ENCODE results near the gene CACNA1H.

Gene CACNA1H

GRCh38 chr16:1210461-1210860, 57.6 kb downstream of the CACNA1H start:
- FAIRE-seq, result no peak
- DNase-seq (ENCODE audit: low spot score), result no peak

DNA sequence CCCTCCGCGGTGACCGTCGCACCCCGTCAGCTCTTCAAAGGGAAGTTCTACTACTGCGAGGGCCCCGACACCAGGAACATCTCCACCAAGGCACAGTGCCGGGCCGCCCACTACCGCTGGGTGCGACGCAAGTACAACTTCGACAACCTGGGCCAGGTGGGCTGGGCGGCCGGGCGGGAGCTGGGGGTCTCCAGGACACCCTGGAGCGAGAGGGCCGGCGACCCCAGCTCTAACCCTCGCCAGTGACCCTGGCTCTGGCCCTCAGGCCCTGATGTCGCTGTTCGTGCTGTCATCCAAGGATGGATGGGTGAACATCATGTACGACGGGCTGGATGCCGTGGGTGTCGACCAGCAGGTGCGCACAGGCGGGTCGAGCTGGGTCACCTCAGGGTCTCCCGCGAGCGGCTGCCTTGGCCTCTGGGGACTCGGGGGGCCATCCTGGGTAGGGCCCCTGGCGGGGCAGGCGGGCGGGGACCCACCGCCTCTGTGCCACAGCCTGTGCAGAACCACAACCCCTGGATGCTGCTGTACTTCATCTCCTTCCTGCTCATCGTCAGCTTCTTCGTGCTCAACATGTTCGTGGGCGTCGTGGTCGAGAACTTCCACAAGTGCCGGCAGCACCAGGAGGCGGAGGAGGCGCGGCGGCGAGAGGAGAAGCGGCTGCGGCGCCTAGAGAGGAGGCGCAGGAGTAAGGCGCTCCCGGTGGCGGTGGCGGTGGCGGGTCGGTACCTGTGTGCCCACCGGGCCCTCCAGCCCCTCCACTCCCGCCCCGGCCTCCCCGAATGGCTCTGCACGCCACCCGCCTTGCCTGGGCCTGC, 58.8 kb downstream of the CACNA1H start:
- no peak for DNase-seq (ENCODE audit: low spot score)

GRCh38 chr16:1212616-1213194, 59.8 kb downstream of the CACNA1H start:
- no peak for DNase-seq (ENCODE audit: low spot score)
- no peak for FAIRE-seq

More for the DNA sequence above, 58.8 kb downstream of the CACNA1H start:
- FAIRE-seq, result no peak

DNA sequence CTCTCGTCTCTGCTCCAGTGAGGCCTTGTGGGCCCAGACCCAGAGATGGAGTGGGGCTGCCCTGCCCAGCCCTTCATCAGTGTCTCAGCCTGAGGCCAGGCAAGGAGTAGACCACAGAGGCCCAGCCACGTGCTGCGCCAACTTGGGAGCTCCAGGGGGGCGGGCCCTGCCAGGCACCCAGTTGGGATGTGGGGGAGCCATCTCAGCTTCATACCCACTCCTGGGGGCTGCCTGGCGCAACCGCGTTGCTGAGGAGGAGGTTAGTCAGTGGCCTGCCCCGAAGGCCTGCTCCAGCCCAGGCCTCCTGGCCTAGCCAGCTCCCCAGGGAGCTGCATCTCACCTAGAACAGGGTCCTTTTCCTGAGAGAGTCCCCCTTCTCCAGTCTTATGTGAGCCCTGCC, 60.3 kb downstream of the CACNA1H start:
- no peak for DNase-seq (ENCODE audit: low spot score)
- no peak for FAIRE-seq

- FAIRE-seq (no peak), DNase-seq (ENCODE audit: low spot score) (no peak)
Measured at GRCh38 chr16:1213796-1214372, 61.0 kb downstream of the CACNA1H start.

DNA sequence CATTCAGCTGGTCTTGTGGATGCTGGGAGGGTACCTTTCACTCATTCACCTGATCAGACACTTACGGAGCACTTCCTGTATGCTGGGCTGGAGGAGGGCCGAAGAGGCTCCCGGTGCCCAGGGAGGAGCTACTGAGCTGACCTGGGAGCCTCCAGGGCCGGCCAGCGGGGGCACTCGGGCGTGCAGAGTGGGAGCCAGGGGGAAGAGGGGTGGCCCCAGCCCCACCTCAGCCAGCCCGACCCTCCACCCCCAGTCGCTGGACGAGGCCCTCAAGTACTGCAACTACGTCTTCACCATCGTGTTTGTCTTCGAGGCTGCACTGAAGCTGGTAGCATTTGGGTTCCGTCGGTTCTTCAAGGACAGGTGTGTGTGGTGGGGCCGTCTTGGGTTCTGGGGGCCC, 61.8 kb downstream of the CACNA1H start:
- no peak for FAIRE-seq

DNA sequence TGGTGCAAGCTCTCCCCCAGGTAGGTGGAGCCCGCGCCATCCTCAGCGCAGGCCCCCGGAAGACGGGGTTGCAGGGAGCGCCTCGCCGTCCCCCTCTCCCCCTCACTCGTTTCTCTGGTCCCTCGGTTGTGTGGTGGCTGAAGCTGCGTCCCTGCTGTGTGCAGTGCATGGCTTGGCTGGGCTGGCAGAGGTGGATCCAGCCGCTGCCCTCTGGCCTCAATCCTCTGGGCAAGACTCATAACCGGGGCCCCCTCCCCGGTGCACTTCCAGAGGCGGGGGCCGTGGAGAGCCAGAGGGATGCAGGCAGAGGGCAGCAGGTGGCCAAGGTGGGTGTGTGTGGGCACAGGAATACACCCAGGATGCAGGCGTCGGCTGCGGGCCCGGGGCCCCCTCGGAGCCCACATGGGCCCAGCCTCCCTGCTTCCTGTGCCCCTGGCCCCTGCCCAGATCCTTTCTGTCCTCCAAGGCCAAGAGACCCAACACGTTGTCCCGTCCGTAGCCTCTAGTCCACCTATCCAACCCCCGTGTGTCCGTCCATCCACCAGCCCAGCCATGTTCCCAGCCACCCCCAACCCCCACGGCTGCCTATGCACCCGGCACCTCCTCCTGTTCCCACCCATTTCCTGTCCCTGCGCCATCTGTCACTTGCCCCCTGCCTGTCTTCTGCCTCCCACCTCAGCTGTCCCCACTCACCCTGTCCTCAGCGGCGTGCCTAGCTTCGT, 62.8 kb downstream of the CACNA1H start:
- DNase-seq (ENCODE audit: low spot score), result no peak
- no peak for FAIRE-seq

More for the DNA sequence above, 61.8 kb downstream of the CACNA1H start:
- DNase-seq (ENCODE audit: low spot score), result no peak

- DNase-seq (ENCODE audit: low spot score) (no peak), FAIRE-seq (no peak)
Measured at GRCh38 chr16:1216296-1216619, 63.4 kb downstream of the CACNA1H start.

DNA sequence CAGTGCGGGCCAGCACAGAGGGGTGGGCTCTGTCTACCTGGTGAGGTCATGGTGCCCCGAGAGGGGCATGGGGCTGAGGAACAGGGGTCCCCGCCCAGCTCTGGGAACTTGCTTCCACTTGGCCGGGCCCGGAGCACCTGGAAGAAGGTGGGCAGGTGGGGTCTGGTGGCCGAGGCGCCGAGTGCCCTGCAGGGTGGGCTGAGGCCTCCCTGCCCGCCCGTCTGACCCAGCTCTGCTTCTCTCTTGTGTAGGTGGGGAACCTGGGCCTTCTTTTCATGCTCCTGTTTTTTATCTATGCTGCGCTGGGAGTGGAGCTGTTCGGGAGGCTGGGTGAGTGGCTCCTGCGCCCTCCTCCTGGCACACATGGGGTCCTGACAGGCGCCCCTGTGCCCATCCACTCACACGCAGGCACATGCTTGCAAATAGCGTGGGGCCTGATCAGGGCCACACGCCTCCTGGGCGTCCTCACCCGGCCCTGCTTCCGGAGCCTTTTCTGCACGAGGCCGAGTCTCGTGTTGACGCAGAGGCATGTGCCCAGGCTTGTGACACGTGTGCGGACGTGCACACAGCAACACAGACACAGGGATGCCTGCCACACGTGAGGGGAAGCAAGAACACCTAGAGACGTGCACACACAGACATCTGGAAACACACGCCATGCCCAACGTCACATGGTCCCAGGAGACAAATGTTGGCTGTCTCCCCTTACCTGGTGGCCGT, 63.9 kb downstream of the CACNA1H start:
- FAIRE-seq (no peak), DNase-seq (ENCODE audit: low spot score) (no peak)

- FAIRE-seq (no peak), DNase-seq (ENCODE audit: low spot score) (no peak)
Measured at GRCh38 chr16:1217526-1217925, 64.6 kb downstream of the CACNA1H start.

- peak; percentile 13 for FAIRE-seq
- no peak for DNase-seq (ENCODE audit: low spot score)
Measured at GRCh38 chr16:1218061-1218929, 65.4 kb downstream of the CACNA1H start.

GRCh38 chr16:1218930-1219611, 66.2 kb downstream of the CACNA1H start:
- DNase-seq (ENCODE audit: low spot score) (no peak), FAIRE-seq (no peak)

DNA sequence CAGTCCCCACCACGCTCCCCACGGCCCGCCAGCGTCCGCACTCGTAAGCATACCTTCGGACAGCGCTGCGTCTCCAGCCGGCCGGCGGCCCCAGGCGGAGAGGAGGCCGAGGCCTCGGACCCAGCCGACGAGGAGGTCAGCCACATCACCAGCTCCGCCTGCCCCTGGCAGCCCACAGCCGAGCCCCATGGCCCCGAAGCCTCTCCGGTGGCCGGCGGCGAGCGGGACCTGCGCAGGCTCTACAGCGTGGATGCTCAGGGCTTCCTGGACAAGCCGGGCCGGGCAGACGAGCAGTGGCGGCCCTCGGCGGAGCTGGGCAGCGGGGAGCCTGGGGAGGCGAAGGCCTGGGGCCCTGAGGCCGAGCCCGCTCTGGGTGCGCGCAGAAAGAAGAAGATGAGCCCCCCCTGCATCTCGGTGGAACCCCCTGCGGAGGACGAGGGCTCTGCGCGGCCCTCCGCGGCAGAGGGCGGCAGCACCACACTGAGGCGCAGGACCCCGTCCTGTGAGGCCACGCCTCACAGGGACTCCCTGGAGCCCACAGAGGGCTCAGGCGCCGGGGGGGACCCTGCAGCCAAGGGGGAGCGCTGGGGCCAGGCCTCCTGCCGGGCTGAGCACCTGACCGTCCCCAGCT, 67.3 kb downstream of the CACNA1H start:
- DNase-seq (ENCODE audit: low spot score) (no peak), FAIRE-seq (no peak)

DNA sequence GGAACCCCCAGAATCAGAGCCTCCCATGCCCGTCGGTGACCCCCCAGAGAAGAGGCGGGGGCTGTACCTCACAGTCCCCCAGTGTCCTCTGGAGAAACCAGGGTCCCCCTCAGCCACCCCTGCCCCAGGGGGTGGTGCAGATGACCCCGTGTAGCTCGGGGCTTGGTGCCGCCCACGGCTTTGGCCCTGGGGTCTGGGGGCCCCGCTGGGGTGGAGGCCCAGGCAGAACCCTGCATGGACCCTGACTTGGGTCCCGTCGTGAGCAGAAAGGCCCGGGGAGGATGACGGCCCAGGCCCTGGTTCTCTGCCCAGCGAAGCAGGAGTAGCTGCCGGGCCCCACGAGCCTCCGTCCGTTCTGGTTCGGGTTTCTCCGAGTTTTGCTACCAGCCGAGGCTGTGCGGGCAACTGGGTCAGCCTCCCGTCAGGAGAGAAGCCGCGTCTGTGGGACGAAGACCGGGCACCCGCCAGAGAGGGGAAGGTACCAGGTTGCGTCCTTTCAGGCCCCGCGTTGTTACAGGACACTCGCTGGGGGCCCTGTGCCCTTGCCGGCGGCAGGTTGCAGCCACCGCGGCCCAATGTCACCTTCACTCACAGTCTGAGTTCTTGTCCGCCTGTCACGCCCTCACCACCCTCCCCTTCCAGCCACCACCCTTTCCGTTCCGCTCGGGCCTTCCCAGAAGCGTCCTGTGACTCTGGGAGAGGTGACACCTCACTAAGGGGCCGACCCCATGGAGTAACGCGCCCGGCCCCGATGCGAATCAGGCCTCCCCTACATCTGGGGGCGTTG, 68.1 kb downstream of the CACNA1H start:
- DNase-seq (ENCODE audit: low spot score), result no peak
- FAIRE-seq, result no peak

DNA sequence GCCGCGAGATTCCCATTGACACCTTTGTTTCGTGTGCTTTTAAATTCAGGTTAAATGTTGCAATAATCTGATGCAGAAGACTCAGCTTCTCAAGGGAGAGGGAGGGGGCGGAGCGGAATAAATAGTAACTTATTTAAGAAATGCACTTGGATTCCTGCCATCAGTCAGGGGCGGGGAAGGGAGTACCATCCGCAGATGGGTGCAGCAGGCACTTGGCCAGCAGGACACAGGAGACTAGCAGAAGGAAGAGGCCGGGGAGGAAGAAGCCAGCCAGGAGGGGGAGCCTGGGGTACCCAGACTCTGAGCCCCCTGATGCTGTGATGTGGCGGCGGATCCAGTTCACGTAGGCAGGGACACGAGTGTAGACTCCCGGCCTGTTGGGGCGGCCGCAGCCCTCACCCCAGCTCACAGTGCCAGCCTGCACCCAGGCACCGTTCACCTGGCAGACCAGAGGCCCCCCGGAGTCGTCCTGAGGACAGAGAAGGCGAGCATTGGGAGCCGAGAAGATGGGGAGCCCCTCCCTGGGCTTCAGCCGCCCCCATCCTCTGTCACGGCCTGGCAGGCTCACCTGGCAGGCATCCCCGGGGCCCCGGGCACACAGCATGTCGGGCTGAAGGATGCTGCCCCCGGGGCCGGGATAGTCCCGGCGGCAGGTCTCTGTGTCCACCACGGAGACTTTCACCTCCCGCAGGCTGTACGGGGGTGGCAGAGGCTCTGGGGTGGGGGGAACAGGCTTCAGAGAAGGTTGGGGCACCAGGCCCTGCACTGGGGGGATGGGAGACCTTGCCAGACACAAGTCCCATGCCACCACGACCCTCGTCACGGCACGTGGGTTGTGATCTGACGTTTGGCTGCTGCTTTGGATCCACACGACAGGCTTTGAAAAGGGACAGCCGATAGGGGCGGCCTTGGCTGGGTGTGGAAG, 69.0 kb downstream of the CACNA1H start:
- DNase-seq (ENCODE audit: low spot score), result no peak
- no peak for FAIRE-seq

GRCh38 chr16:1222553-1223354, 69.8 kb downstream of the CACNA1H start:
- FAIRE-seq (no peak), DNase-seq (ENCODE audit: low spot score) (no peak)

Measured in urothelium cell line (cell line).